Measurements from ENCODE around the gene GRIA2.
A peak's percentile ranks its signal among the peaks of the same experiment; 100 is the strongest.

GRIA2 gene

GRCh38 chr4:157221895-157222770 is 1.6 kb downstream of the GRIA2 start:
- H3K9ac ChIP-seq (ENCODE audit: low read depth, low read length), result peak overlapping the region; percentile 50
- no peaks in the 10 kb centered on the region for H3K36me3 ChIP-seq (ENCODE audit: insufficient read depth, low read length)
- peak overlapping the region; percentile 79 for H3K4me3 ChIP-seq (ENCODE audit: low read length)
- no peak overlapping the region for H3K27ac ChIP-seq (ENCODE audit: low read depth, low read length)
- H3K27me3 ChIP-seq (ENCODE audit: insufficient read depth, low read length), result peaks cover 71% of the 10 kb centered on the region
- H3K9me3 ChIP-seq (ENCODE audit: insufficient read depth, low read depth, low read length), result no peaks in the 10 kb centered on the region
- 1% methylated on average over 59 of the region's 59 CpGs for WGBS
- no peaks in the 10 kb centered on the region for H3K4me1 ChIP-seq (ENCODE audit: insufficient read depth, low read length)

GRCh38 chr4:157222771-157223160 is 2.2 kb downstream of the GRIA2 start:
- Histone ChIP-seq H3K36me3 (ENCODE audit: insufficient read depth, low read length) (no peaks in the 10 kb centered on the region), H3K4me3 (ENCODE audit: low read length) (peak overlapping the region; percentile 79), H3K9me3 (ENCODE audit: insufficient read depth, low read depth, low read length) (no peaks in the 10 kb centered on the region), H3K9ac (ENCODE audit: low read depth, low read length) (peak overlapping the region; percentile 50), H3K27me3 (ENCODE audit: insufficient read depth, low read length) (peaks cover 71% of the 10 kb centered on the region), H3K4me1 (ENCODE audit: insufficient read depth, low read length) (no peaks in the 10 kb centered on the region), H3K27ac (ENCODE audit: low read depth, low read length) (no peak overlapping the region)
- 7% methylated on average over 15 of the region's 15 CpGs for WGBS

GRCh38 chr4:157223456-157223855 is 2.9 kb downstream of the GRIA2 start:
- Histone ChIP-seq H3K9ac (ENCODE audit: low read depth, low read length) (no peak overlapping the region), H3K27ac (ENCODE audit: low read depth, low read length) (no peak overlapping the region), H3K4me1 (ENCODE audit: insufficient read depth, low read length) (no peaks in the 10 kb centered on the region), H3K4me3 (ENCODE audit: low read length) (no peak overlapping the region), H3K9me3 (ENCODE audit: insufficient read depth, low read depth, low read length) (no peaks in the 10 kb centered on the region), H3K36me3 (ENCODE audit: insufficient read depth, low read length) (no peaks in the 10 kb centered on the region), H3K27me3 (ENCODE audit: insufficient read depth, low read length) (peaks cover 67% of the 10 kb centered on the region)
- 94% methylated on average over 1 of the region's 1 CpG for WGBS

GRCh38 chr4:157225096-157225495 is 4.6 kb downstream of the GRIA2 start:
- no peaks in the 10 kb centered on the region for H3K36me3 ChIP-seq (ENCODE audit: insufficient read depth, low read length)
- H3K27ac ChIP-seq (ENCODE audit: low read depth, low read length), result no peak overlapping the region
- no peaks in the 10 kb centered on the region for H3K9me3 ChIP-seq (ENCODE audit: insufficient read depth, low read depth, low read length)
- no peak overlapping the region for H3K4me3 ChIP-seq (ENCODE audit: low read length)
- WGBS, result 80% methylated on average over 1 of the region's 2 CpGs
- no peak overlapping the region for H3K9ac ChIP-seq (ENCODE audit: low read depth, low read length)
- H3K27me3 ChIP-seq (ENCODE audit: insufficient read depth, low read length), result peaks cover 50% of the 10 kb centered on the region
- H3K4me1 ChIP-seq (ENCODE audit: insufficient read depth, low read length), result no peaks in the 10 kb centered on the region

GRCh38 chr4:157226035-157226434 is 5.5 kb downstream of the GRIA2 start:
- no peak overlapping the region for H3K27ac ChIP-seq (ENCODE audit: low read depth, low read length)
- no peak overlapping the region for H3K9ac ChIP-seq (ENCODE audit: low read depth, low read length)
- no peaks in the 10 kb centered on the region for H3K36me3 ChIP-seq (ENCODE audit: insufficient read depth, low read length)
- H3K4me3 ChIP-seq (ENCODE audit: low read length), result no peak overlapping the region
- no peaks in the 10 kb centered on the region for H3K9me3 ChIP-seq (ENCODE audit: insufficient read depth, low read depth, low read length)
- H3K27me3 ChIP-seq (ENCODE audit: insufficient read depth, low read length), result peaks cover 41% of the 10 kb centered on the region
- WGBS, result no CpG with 5 or more reads among the region's 2 CpGs
- H3K4me1 ChIP-seq (ENCODE audit: insufficient read depth, low read length), result no peaks in the 10 kb centered on the region

- Histone ChIP-seq H3K9ac (ENCODE audit: low read depth, low read length) (no peak overlapping the region), H3K36me3 (ENCODE audit: insufficient read depth, low read length) (no peaks in the 10 kb centered on the region)
Measured at GRCh38 chr4:157226601-157227000, 6.1 kb downstream of the GRIA2 start.

GRCh38 chr4:157231525-157231924 is 11.0 kb downstream of the GRIA2 start:
- WGBS, result 96% methylated on average over 2 of the region's 2 CpGs
- no peak overlapping the region for H3K4me3 ChIP-seq (ENCODE audit: low read length)
- no peaks in the 10 kb centered on the region for H3K36me3 ChIP-seq (ENCODE audit: insufficient read depth, low read length)
- H3K9ac ChIP-seq (ENCODE audit: low read depth, low read length), result no peak overlapping the region
- no peaks in the 10 kb centered on the region for H3K4me1 ChIP-seq (ENCODE audit: insufficient read depth, low read length)
- H3K27ac ChIP-seq (ENCODE audit: low read depth, low read length), result no peak overlapping the region
- H3K27me3 ChIP-seq (ENCODE audit: insufficient read depth, low read length), result no peaks in the 10 kb centered on the region
- H3K9me3 ChIP-seq (ENCODE audit: insufficient read depth, low read depth, low read length), result no peaks in the 10 kb centered on the region

More at GRCh38 chr4:157226601-157227000, 6.1 kb downstream of the GRIA2 start:
- H3K4me3 ChIP-seq (ENCODE audit: low read length), result no peak overlapping the region
- H3K4me1 ChIP-seq (ENCODE audit: insufficient read depth, low read length), result no peaks in the 10 kb centered on the region
- no CpG with 5 or more reads among the region's 3 CpGs for WGBS
- H3K9me3 ChIP-seq (ENCODE audit: insufficient read depth, low read depth, low read length), result no peaks in the 10 kb centered on the region
- H3K27ac ChIP-seq (ENCODE audit: low read depth, low read length), result no peak overlapping the region
- H3K27me3 ChIP-seq (ENCODE audit: insufficient read depth, low read length), result peaks cover 35% of the 10 kb centered on the region

- Histone ChIP-seq H3K9ac (ENCODE audit: low read depth, low read length) (no peak overlapping the region), H3K27ac (ENCODE audit: low read depth, low read length) (no peak overlapping the region), H3K9me3 (ENCODE audit: insufficient read depth, low read depth, low read length) (no peaks in the 10 kb centered on the region), H3K4me3 (ENCODE audit: low read length) (no peak overlapping the region), H3K36me3 (ENCODE audit: insufficient read depth, low read length) (no peaks in the 10 kb centered on the region), H3K27me3 (ENCODE audit: insufficient read depth, low read length) (no peaks in the 10 kb centered on the region; the same call in 1 of the 2 replicates), H3K4me1 (ENCODE audit: insufficient read depth, low read length) (peaks cover 9% of the 10 kb centered on the region; the same call in 1 of the 2 replicates)
Measured at GRCh38 chr4:157242871-157243270, 22.3 kb downstream of the GRIA2 start.

- Histone ChIP-seq H3K27ac (ENCODE audit: low read depth, low read length) (no peak overlapping the region), H3K9me3 (ENCODE audit: insufficient read depth, low read depth, low read length) (no peaks in the 10 kb centered on the region), H3K27me3 (ENCODE audit: insufficient read depth, low read length) (no peaks in the 10 kb centered on the region; the same call in 1 of the 2 replicates), H3K9ac (ENCODE audit: low read depth, low read length) (no peak overlapping the region), H3K4me3 (ENCODE audit: low read length) (no peak overlapping the region), H3K36me3 (ENCODE audit: insufficient read depth, low read length) (no peaks in the 10 kb centered on the region), H3K4me1 (ENCODE audit: insufficient read depth, low read length) (peaks cover 9% of the 10 kb centered on the region; the same call in 1 of the 2 replicates)
- WGBS, result 90% methylated on average over 2 of the region's 2 CpGs
Measured at GRCh38 chr4:157244348-157244747, 23.8 kb downstream of the GRIA2 start.

GRCh38 chr4:157245351-157245750 is 24.8 kb downstream of the GRIA2 start:
- Histone ChIP-seq H3K27ac (ENCODE audit: low read depth, low read length) (no peak overlapping the region), H3K36me3 (ENCODE audit: insufficient read depth, low read length) (no peaks in the 10 kb centered on the region), H3K4me3 (ENCODE audit: low read length) (no peak overlapping the region), H3K9me3 (ENCODE audit: insufficient read depth, low read depth, low read length) (no peaks in the 10 kb centered on the region), H3K9ac (ENCODE audit: low read depth, low read length) (no peak overlapping the region), H3K27me3 (ENCODE audit: insufficient read depth, low read length) (no peaks in the 10 kb centered on the region; the same call in 1 of the 2 replicates), H3K4me1 (ENCODE audit: insufficient read depth, low read length) (peaks cover 9% of the 10 kb centered on the region; the same call in 1 of the 2 replicates)

GRCh38 chr4:157246964-157247363 is 26.4 kb downstream of the GRIA2 start:
- Histone ChIP-seq H3K36me3 (ENCODE audit: insufficient read depth, low read length) (no peaks in the 10 kb centered on the region), H3K9ac (ENCODE audit: low read depth, low read length) (no peak overlapping the region), H3K4me3 (ENCODE audit: low read length) (no peak overlapping the region), H3K9me3 (ENCODE audit: insufficient read depth, low read depth, low read length) (no peaks in the 10 kb centered on the region), H3K4me1 (ENCODE audit: insufficient read depth, low read length) (peaks cover 9% of the 10 kb centered on the region; the same call in 1 of the 2 replicates), H3K27me3 (ENCODE audit: insufficient read depth, low read length) (no peaks in the 10 kb centered on the region), H3K27ac (ENCODE audit: low read depth, low read length) (no peak overlapping the region)
